ENCODE results near the gene VMP1. TPM values are rescaled to one million over a fixed set of nuclear protein-coding genes. Genes with fewer than 3 reads are reported as not detected.
A peak's percentile ranks its signal among the peaks of the same experiment; 100 is the strongest.

Gene VMP1
- total RNA-seq (2021; fragmentation: NEBNext Ultra II Directional; extraction: Animal tissue kit (Norgen Biotek cat#: 25700)) = 100 to 1,000 TPM; 121 to 155 (median 149) TPM
- long read RNA-seq, full-length matches to known transcripts = 143 of 179 reads
- long read RNA-seq, partial matches to known transcripts = 9 of 179 reads
- long read RNA-seq, other reads (novel, unspliced or antisense) = 27 of 179 reads

DNA sequence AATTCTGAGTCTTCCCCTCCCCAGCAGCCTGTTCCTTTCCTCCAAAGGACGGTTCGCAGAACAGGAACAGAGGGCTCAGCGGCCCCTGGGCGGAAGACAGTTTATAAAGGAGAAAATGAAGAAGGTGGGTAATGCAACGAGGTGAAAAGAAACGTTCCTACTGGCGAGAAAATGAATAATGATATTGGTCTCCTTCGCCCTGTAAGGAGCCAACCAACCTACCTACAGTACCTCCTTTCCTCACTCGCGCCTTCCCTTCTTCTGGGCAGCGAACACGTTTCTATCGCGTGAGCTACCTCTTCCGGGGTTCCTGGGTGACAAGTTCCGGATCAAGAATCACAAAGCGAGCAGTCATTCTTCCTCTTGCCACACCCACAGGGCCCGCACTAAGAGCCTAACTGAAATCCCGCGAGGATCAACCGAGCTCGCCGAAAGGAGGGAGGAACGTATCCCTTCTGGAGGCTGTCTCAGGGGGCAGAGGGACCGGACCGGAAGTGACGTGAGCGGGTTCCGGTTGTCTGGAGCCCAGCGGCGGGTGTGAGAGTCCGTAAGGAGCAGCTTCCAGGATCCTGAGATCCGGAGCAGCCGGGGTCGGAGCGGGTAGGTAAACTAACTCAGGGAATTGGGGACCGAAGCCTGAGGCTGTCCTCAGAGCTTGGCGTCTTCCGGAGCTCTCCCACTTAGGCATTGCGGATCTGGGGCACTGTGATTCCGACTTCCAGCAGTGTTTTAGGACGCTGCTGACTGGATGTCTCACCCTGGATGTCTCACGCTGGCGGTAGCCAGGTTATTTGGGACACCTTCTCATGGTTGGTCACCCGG lies at the start of gene VMP1, which contains the start of gene PTRH2:
Gene VMP1 (plus strand): TSS at position 506 of the 822 bp plus-strand sequence. CDS start 23,793 bp downstream, outside the sequence.
Gene PTRH2 (minus strand): TSS at position 282 of the 822 bp plus-strand sequence. CDS start 9,452 bp downstream, outside the sequence.
- peaks cover 36% of the 10 kb centered on the region for H3K36me3 Mint-ChIP-seq (ENCODE audit: low read depth)
- peaks cover 18% of the 10 kb centered on the region for H3K9me3 Mint-ChIP-seq
- peaks cover 42% of the 10 kb centered on the region for H3K4me1 Mint-ChIP-seq (ENCODE audit: low read depth)
- peak within 1 kb of the TSS; percentile 96 for H3K4me3 Mint-ChIP-seq
- H3K27ac Mint-ChIP-seq = peak within 1 kb of the TSS; percentile 98
- H3K27me3 Mint-ChIP-seq (ENCODE audit: insufficient read depth) = peaks cover 22% of the 10 kb centered on the region
- DNase-seq = peak; percentile 100
- no peak for TF ChIP-seq CTCF (IDR thresholded peaks at IDR 0.05)

DNA sequence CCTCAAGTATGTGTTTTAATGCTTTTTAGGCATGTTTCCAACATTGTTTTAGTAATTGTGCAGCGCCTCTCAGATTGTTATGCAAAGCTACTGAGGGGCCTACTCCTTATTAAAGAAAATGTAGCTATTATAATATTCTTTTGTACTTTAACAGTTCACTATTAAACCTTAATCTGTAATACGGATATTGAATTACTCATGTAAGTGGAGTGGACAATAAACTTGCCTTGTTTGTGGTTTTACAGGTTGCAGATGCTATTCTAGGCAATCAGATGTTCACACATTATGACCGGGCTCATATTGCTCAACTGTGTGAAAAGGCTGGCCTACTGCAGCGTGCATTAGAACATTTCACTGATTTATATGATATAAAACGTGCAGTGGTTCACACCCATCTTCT lies 41.2 kb upstream of the VMP1 start:
- H3K27me3 Mint-ChIP-seq (ENCODE audit: insufficient read depth) = peaks cover 2% of the 10 kb centered on the region
- H3K9me3 Mint-ChIP-seq = no peaks in the 10 kb centered on the region
- no peak for TF ChIP-seq CTCF (IDR thresholded peaks at IDR 0.05)
- peaks cover 86% of the 10 kb centered on the region for H3K4me1 Mint-ChIP-seq (ENCODE audit: low read depth)
- H3K36me3 Mint-ChIP-seq (ENCODE audit: low read depth) = peaks cover 49% of the 10 kb centered on the region
- no peak overlapping the region for H3K27ac Mint-ChIP-seq
- H3K4me3 Mint-ChIP-seq = no peak overlapping the region
- DNase-seq = no peak

DNA sequence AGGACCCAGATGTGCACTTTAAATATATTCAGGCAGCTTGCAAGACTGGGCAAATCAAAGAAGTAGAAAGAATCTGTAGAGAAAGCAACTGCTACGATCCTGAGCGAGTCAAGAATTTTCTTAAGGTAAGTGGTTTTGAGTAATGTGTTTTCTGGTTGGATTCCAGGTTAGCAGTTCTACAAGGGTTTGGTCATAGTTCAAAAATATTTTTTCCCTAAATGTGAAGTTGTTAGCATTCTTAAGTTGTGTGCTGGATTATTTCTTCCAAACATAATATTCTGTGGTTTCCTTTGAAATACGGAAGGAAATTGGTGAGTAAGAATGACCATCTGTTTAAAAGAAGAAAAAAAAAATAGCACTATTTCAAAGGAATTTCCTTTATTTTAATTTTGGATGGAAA lies 38.6 kb upstream of the VMP1 start:
- peak; percentile 89 for DNase-seq
- Mint-ChIP-seq H3K9me3 (no peaks in the 10 kb centered on the region), H3K4me1 (ENCODE audit: low read depth) (peaks cover 94% of the 10 kb centered on the region), H3K27me3 (ENCODE audit: insufficient read depth) (peaks cover 2% of the 10 kb centered on the region), H3K36me3 (ENCODE audit: low read depth) (peaks cover 54% of the 10 kb centered on the region), H3K4me3 (peak overlapping the region; percentile 72), H3K27ac (peak overlapping the region; percentile 67)
- no peak for TF ChIP-seq CTCF (IDR thresholded peaks at IDR 0.05)

- peaks cover 56% of the 10 kb centered on the region for H3K36me3 Mint-ChIP-seq (ENCODE audit: low read depth)
- peaks cover 94% of the 10 kb centered on the region for H3K4me1 Mint-ChIP-seq (ENCODE audit: low read depth)
- no peak for TF ChIP-seq CTCF (IDR thresholded peaks at IDR 0.05)
- H3K9me3 Mint-ChIP-seq = no peaks in the 10 kb centered on the region
- DNase-seq = no peak
- peak overlapping the region; percentile 80 for H3K27ac Mint-ChIP-seq
- H3K27me3 Mint-ChIP-seq (ENCODE audit: insufficient read depth) = peaks cover 2% of the 10 kb centered on the region
- H3K4me3 Mint-ChIP-seq = peak overlapping the region; percentile 72
Observed at GRCh38 chr17:59669411-59669810, 38.0 kb upstream of the VMP1 start.

GRCh38 chr17:59669944-59670343 lies 37.5 kb upstream of the VMP1 start:
- Mint-ChIP-seq H3K4me1 (ENCODE audit: low read depth) (peaks cover 94% of the 10 kb centered on the region), H3K9me3 (no peaks in the 10 kb centered on the region), H3K27ac (peak overlapping the region; percentile 80), H3K36me3 (ENCODE audit: low read depth) (peaks cover 56% of the 10 kb centered on the region), H3K4me3 (peak overlapping the region; percentile 57), H3K27me3 (ENCODE audit: insufficient read depth) (peaks cover 2% of the 10 kb centered on the region; the same call in 1 of the 2 replicates)
- no peak for TF ChIP-seq CTCF (IDR thresholded peaks at IDR 0.05)
- no peak for DNase-seq

Data from HFFc6 (cell line).